Stomach (tissue), 9 donors: ENCODE measurements around the gene MMS19. TPM values are rescaled to one million over a fixed set of nuclear protein-coding genes. Genes with fewer than 3 reads are reported as not detected.

Experiments
- DNase-seq, 2 donors: peaks; one replicate each; pipeline versions ENCODE4 v3.0.0 to v3.0.0-alpha.2; 2013 to 2019
- H3K27ac ChIP-seq, 5 donors: fragments of 200-600 bp in 4 of 5; sonication (generic) in 4 of 5; one replicate each; pipeline ENCODE4 v1.5.1; 2013 to 2019; ENCODE audit warnings: mild to moderate bottlenecking in 1 of 5, moderate library complexity in 1 of 5
- H3K27me3 ChIP-seq, 3 donors: fragments of 200-600 bp; sonication (generic); one replicate each; pipeline ENCODE4 v1.5.1; 2017 to 2019; ENCODE audit warnings: mixed run types in 1 of 3
- H3K36me3 ChIP-seq, 4 donors: fragments of 200-600 bp; sonication (generic); 1 replicate in 3 of 4; 2 replicates in 1 of 4; pipeline ENCODE4 v1.5.1; 2016 to 2019
- H3K4me1 ChIP-seq, 4 donors: fragments of 200-600 bp; sonication (generic); one replicate each; pipeline ENCODE4 v1.5.1; 2016 to 2019
- H3K4me3 ChIP-seq, 4 donors: fragments of 200-600 bp; sonication (generic) in 3 of 4; one replicate each; pipeline ENCODE4 v1.5.1; 2016 to 2019; ENCODE audit warnings: mild to moderate bottlenecking in 1 of 4
- H3K9me3 ChIP-seq, 4 donors: fragments of 200-600 bp; sonication (generic); one replicate each; pipeline ENCODE4 v1.5.1; 2016 to 2019
- EP300 ChIP-seq: sonication (generic); formaldehyde crosslinking; IDR thresholded peaks from one replicate; pipeline ENCODE4 v1.6.1; 2017; ENCODE audit warnings: antibody characterized with exemption
- POLR2A ChIP-seq, 4 donors: fragments of 450-650 bp; IDR thresholded peaks; one replicate each; pipeline ENCODE4 v1.6.1; 2016; ENCODE audit warnings: antibody characterized with exemption in 4 of 4, control low read depth in 2 of 4, mild to moderate bottlenecking in 1 of 4, moderate library complexity in 1 of 4
- POLR2AphosphoS5 ChIP-seq, 3 donors: sonication (generic); formaldehyde crosslinking; IDR thresholded peaks; one replicate each; pipeline ENCODE4 v1.6.1; 2016; ENCODE audit warnings: antibody characterized with exemption in 3 of 3
- WGBS, 5 donors: extraction: QIAGEN DNeasy Blood & Tissue Kit in 3 of 5; methylation state at CpG; one replicate each; pipeline versions ENCODE4 v1.1.5 to v1.1.7; 2013 to 2018; 5-methylcytosine and 5-hydroxymethylcytosine counted together
- intact Hi-C: fragments of 100-400 bp; cut with DNase I; formaldehyde crosslinking; loops from one replicate; pipeline ENCODE4 v1.15.1; 2023; ENCODE audit warnings: low total_unique reads
- polyA plus RNA-seq, 3 donors: library from polyadenylated mRNA; stranded (reverse); fragments of 200-250 nt; gene quantifications; one replicate each; pipeline ENCODE4 v1.2.3, GENCODE V29; 2013
- total RNA-seq, 5 donors: library from RNA; depleted of rRNA; stranded (reverse); fragments of >200 nt; gene quantifications; one replicate each; pipeline versions ENCODE4 v1.1.0 to v1.2.3, GENCODE V29; 2014 to 2016
- TF ChIP-seq, protein P1 (sequence below), 7 experiments: fragments of 450-650 bp in 4 of 7; fragments of 200-600 bp in 3 of 7; sonication (generic) in 3 of 7; IDR thresholded peaks; one replicate each; pipeline ENCODE4 v1.5.1; 2016 to 2019; ENCODE audit warnings: antibody characterized with exemption in 7 of 7, control low read depth in 2 of 7, mild to moderate bottlenecking in 1 of 7
- donor health status: healthy with polysubstance abuse.
- donor health status: Bipolar disorder and iron deficiency.
- donor health status: healthy.

MMS19 gene
- total and polyA plus RNA-seq, 8 donors = 30.9 to 146 (median 58.4) TPM

- Histone ChIP-seq H3K27ac (peak overlapping the region in 1 of 5 donors; percentile 38), H3K4me1 (peaks cover 9 to 24% (median 16%) of the 10 kb centered on the region in 4 donors), H3K4me3 (no peak overlapping the region), H3K27me3 (no peaks in the 10 kb centered on the region), H3K36me3 (no peaks in the 10 kb centered on the region), H3K9me3 (no peaks in the 10 kb centered on the region)
- intact Hi-C loops = no loop called here
- DNase-seq = no peak
- 40 to 49% (median 49%) methylated on average over 9 to 10 of the region's 10 CpGs for WGBS, 5 donors
- TF ChIP-seq POLR2A (IDR thresholded peaks at IDR 0.05) = no peak
These were observed 20.2 kb upstream of the MMS19 start for GRCh38 chr10:97518301-97519043.

- DNase-seq = no peak
- WGBS, 5 donors = 55 to 77% (median 58%) methylated on average over 6 of the region's 6 CpGs
- TF ChIP-seq POLR2A (IDR thresholded peaks at IDR 0.05) = no peak
- no peak for TF ChIP-seq POLR2AphosphoS5 (IDR thresholded peaks at IDR 0.05)
- TF ChIP-seq, protein P1, sequence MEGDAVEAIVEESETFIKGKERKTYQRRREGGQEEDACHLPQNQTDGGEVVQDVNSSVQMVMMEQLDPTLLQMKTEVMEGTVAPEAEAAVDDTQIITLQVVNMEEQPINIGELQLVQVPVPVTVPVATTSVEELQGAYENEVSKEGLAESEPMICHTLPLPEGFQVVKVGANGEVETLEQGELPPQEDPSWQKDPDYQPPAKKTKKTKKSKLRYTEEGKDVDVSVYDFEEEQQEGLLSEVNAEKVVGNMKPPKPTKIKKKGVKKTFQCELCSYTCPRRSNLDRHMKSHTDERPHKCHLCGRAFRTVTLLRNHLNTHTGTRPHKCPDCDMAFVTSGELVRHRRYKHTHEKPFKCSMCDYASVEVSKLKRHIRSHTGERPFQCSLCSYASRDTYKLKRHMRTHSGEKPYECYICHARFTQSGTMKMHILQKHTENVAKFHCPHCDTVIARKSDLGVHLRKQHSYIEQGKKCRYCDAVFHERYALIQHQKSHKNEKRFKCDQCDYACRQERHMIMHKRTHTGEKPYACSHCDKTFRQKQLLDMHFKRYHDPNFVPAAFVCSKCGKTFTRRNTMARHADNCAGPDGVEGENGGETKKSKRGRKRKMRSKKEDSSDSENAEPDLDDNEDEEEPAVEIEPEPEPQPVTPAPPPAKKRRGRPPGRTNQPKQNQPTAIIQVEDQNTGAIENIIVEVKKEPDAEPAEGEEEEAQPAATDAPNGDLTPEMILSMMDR (IDR thresholded peaks at IDR 0.05) = no peak
- TF ChIP-seq EP300 = no peak
- H3K4me1 ChIP-seq = peaks cover 9 to 27% (median 17%) of the 10 kb centered on the region in 4 donors
- peak overlapping the region in 1 of 5 donors; percentile 38 for H3K27ac ChIP-seq
- no peaks in the 10 kb centered on the region for H3K36me3 ChIP-seq
- no peaks in the 10 kb centered on the region for H3K9me3 ChIP-seq
- no peaks in the 10 kb centered on the region for H3K27me3 ChIP-seq
- intact Hi-C loops = no loop called here
- H3K4me3 ChIP-seq = no peak overlapping the region
These were observed 19.6 kb upstream of the MMS19 start for GRCh38 chr10:97517778-97518300.

- Histone ChIP-seq H3K4me3 (no peak overlapping the region), H3K36me3 (no peaks in the 10 kb centered on the region), H3K27ac (peak overlapping the region in 1 of 5 donors; percentile 38), H3K4me1 (peaks cover 9 to 33% (median 17%) of the 10 kb centered on the region in 4 donors), H3K27me3 (no peaks in the 10 kb centered on the region), H3K9me3 (no peaks in the 10 kb centered on the region)
- TF ChIP-seq EP300 (no peak), POLR2A (IDR thresholded peaks at IDR 0.05) (no peak), POLR2AphosphoS5 (IDR thresholded peaks at IDR 0.05) (no peak)
- TF ChIP-seq, protein P1 (IDR thresholded peaks at IDR 0.05) = no peak
- DNase-seq = no peak
- 91 to 96% (median 93%) methylated on average over 8 to 15 of the region's 15 CpGs for WGBS, 5 donors
- intact Hi-C loops = no loop called here
These were observed 19.0 kb upstream of the MMS19 start for GRCh38 chr10:97517096-97517750.

DNA sequence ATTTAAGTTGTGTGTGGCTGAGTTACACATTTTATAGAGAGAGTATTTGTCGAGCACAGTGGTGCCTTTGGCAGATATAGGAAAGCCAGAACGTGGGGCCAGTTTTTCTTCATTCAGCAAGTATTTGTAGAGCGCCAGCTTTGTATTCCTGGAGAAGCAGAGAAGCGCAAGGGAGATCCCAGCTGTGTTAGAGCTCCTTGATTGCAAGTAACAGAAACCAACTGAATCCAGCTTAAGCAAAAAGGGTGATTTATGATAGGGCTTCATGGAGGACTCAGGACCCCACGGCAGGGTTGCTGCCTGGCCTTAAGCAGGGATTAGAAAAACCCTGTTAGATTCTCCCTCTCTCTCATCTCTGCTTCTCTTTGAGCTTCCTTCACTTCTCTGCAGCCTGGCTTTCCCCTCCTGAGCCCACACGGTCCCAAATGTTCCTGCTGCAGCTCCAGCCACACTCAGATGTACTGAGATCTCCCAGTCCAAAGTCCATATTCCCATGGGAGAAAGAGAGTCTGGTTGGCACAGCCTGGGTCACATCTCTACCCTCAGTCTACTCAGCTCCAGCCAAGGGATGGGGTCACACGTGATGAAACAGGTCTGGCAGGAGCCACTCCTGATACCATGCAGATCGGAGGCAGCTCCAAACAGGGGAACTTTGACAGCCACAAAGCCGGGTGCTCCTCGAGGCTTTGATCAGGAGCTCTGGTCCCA, 17.2 kb upstream of the MMS19 start:
- TF ChIP-seq POLR2A (IDR thresholded peaks at IDR 0.05) = no peak
- TF ChIP-seq, protein P1 (IDR thresholded peaks at IDR 0.05) = no peak
- no peak for TF ChIP-seq POLR2AphosphoS5 (IDR thresholded peaks at IDR 0.05)
- no peak for TF ChIP-seq EP300
- Histone ChIP-seq H3K27me3 (no peaks in the 10 kb centered on the region), H3K27ac (no peak overlapping the region), H3K4me1 (peaks cover 9 to 35% (median 18%) of the 10 kb centered on the region in 4 donors), H3K9me3 (no peaks in the 10 kb centered on the region), H3K36me3 (no peaks in the 10 kb centered on the region), H3K4me3 (no peak overlapping the region)
- 65 to 80% (median 73%) methylated on average over 10 of the region's 10 CpGs for WGBS, 5 donors
- intact Hi-C loops = no loop called here
- no peak for DNase-seq
